H9 (cell line): ENCODE results near the gene TLE4. TPM values are rescaled to one million over a fixed set of nuclear protein-coding genes. Genes with fewer than 3 reads are reported as not detected.

Source experiments
- DNase-seq: peaks from one replicate; pipeline ENCODE4 v3.0.0-alpha.2; 2017
- H2AFZ ChIP-seq: one replicate; pipeline ENCODE4 v1.6.1; 2013; ENCODE audit warnings: mild to moderate bottlenecking, low read length, control low read depth, moderate library complexity
- H2AK5ac ChIP-seq: 2 replicates; pipeline ENCODE4 v1.6.1; 2013; ENCODE audit warnings: low read length, control low read depth, mixed read lengths; ENCODE audit not compliant: insufficient read length
- H2BK120ac ChIP-seq: one replicate; pipeline ENCODE4 v1.6.1; 2013; ENCODE audit warnings: low read depth, mild to moderate bottlenecking, low read length, control low read depth, inconsistent platforms; ENCODE audit not compliant: poor library complexity, severe bottlenecking
- H2BK12ac ChIP-seq: 2 replicates; pipeline ENCODE4 v1.6.1; 2013; ENCODE audit warnings: low read length, control low read depth, mixed read lengths, low read depth; ENCODE audit not compliant: insufficient read length
- H2BK15ac ChIP-seq: 2 replicates; pipeline ENCODE4 v1.6.1; 2013; ENCODE audit warnings: low read depth, low read length, control low read depth
- H2BK20ac ChIP-seq: one replicate; pipeline ENCODE4 v1.6.1; 2013; ENCODE audit warnings: low read depth, mild to moderate bottlenecking, low read length, control low read depth, inconsistent platforms; ENCODE audit not compliant: poor library complexity, severe bottlenecking
- H2BK5ac ChIP-seq: 2 replicates; pipeline ENCODE4 v1.6.1; 2013; ENCODE audit warnings: low read length, control low read depth, mixed read lengths; ENCODE audit not compliant: insufficient read length
- H3K14ac ChIP-seq: 2 replicates; pipeline ENCODE4 v1.6.1; 2013; ENCODE audit warnings: low read length, control low read depth; ENCODE audit not compliant: insufficient read depth
- H3K18ac ChIP-seq: 2 replicates; pipeline ENCODE4 v1.6.1; 2013; ENCODE audit warnings: low read depth, mild to moderate bottlenecking, mixed read lengths, low read length, control low read depth; ENCODE audit not compliant: insufficient read length
- H3K23ac ChIP-seq: 2 replicates; pipeline ENCODE4 v1.6.1; 2013; ENCODE audit warnings: low read length, control low read depth, mixed read lengths, low read depth; ENCODE audit not compliant: insufficient read length
- H3K23me2 ChIP-seq: 2 replicates; pipeline ENCODE4 v1.6.1; 2013; ENCODE audit warnings: low read depth, mild to moderate bottlenecking, mixed read lengths, low read length, control low read depth; ENCODE audit not compliant: insufficient read length, poor library complexity, severe bottlenecking
- H3K27ac ChIP-seq: 2 replicates; pipeline ENCODE4 v1.5.1; 2013; ENCODE audit warnings: low read length, control low read depth, mixed read lengths, low read depth; ENCODE audit not compliant: insufficient read length
- H3K27me3 ChIP-seq: 2 replicates; pipeline ENCODE4 v1.6.1; 2013; ENCODE audit warnings: low read length, control low read depth, inconsistent platforms; ENCODE audit not compliant: insufficient read depth
- H3K4ac ChIP-seq: 2 replicates; pipeline ENCODE4 v1.6.1; 2013; ENCODE audit warnings: low read depth, mild to moderate bottlenecking, control low read depth, inconsistent platforms, low read length, moderate library complexity
- H3K4me1 ChIP-seq: 2 replicates; pipeline ENCODE4 v1.6.1; 2013; ENCODE audit warnings: low read length, control low read depth, inconsistent platforms; ENCODE audit not compliant: insufficient read depth
- H3K4me2 ChIP-seq: 2 replicates; pipeline ENCODE4 v1.6.1; 2013; ENCODE audit warnings: low read length, control low read depth, mixed read lengths; ENCODE audit not compliant: insufficient read length, insufficient read depth
- H3K56ac ChIP-seq: 2 replicates; pipeline ENCODE4 v1.6.1; 2013; ENCODE audit warnings: low read depth, mild to moderate bottlenecking, mixed read lengths, low read length, control low read depth; ENCODE audit not compliant: insufficient read length
- H3K79me1 ChIP-seq: 2 replicates; pipeline ENCODE4 v1.6.1; 2013; ENCODE audit warnings: low read depth, mild to moderate bottlenecking, moderate library complexity, low read length, control low read depth, inconsistent platforms; ENCODE audit not compliant: insufficient read depth, poor library complexity, severe bottlenecking
- H3K79me2 ChIP-seq: 2 replicates; pipeline ENCODE4 v1.6.1; 2013; ENCODE audit warnings: low read length, control low read depth, inconsistent platforms; ENCODE audit not compliant: insufficient read depth
- H3K9ac ChIP-seq: 2 replicates; pipeline ENCODE4 v1.6.1; 2013; ENCODE audit warnings: low read length, control low read depth, mixed read lengths; ENCODE audit not compliant: insufficient read length; ENCODE audit errors: extremely low read depth
- H3K9me3 ChIP-seq: one replicate; pipeline ENCODE4 v1.6.1; 2013; ENCODE audit warnings: low read depth, low read length, inconsistent platforms; ENCODE audit not compliant: control insufficient read depth
- H3T11ph ChIP-seq: one replicate; pipeline ENCODE4 v1.6.1; 2013; ENCODE audit warnings: mild to moderate bottlenecking, low read length, control low read depth, inconsistent platforms
- H4K20me1 ChIP-seq: one replicate; pipeline ENCODE4 v1.6.1; 2013; ENCODE audit not compliant: control insufficient read depth, insufficient read length, insufficient read depth
- H4K5ac ChIP-seq: 2 replicates; pipeline ENCODE4 v1.6.1; 2013; ENCODE audit warnings: low read depth, mild to moderate bottlenecking, mixed read lengths, low read length, control low read depth; ENCODE audit not compliant: insufficient read length
- H4K8ac ChIP-seq: replicated peaks from 2 replicates; pipeline ENCODE4 v1.6.1; 2013; ENCODE audit warnings: low read length, control low read depth, mixed read lengths, low read depth; ENCODE audit not compliant: insufficient read length
- H4K91ac ChIP-seq: 2 replicates; pipeline ENCODE4 v1.6.1; 2013; ENCODE audit warnings: low read depth, mild to moderate bottlenecking, moderate library complexity, mixed read lengths, low read length, control low read depth; ENCODE audit not compliant: insufficient read length
- H3K27ac Mint-ChIP-seq, 3 experiments: 2 replicates in 2 of 3; 3 replicates in 1 of 3; pipeline ENCODE4 v1.8.0; 2020 to 2021; ENCODE audit warnings: mixed read lengths in 3 of 3, mild to moderate bottlenecking in 1 of 3, moderate library complexity in 1 of 3
- H3K27me3 Mint-ChIP-seq: 2 replicates; pipeline ENCODE4 v1.8.0; 2021; ENCODE audit warnings: low read depth, mild to moderate bottlenecking, moderate library complexity, mixed read lengths
- H3K36me3 Mint-ChIP-seq, 3 experiments: 2 replicates in 2 of 3; 3 replicates in 1 of 3; pipeline ENCODE4 v1.8.0; 2020 to 2021; ENCODE audit warnings: low read depth in 3 of 3, mixed read lengths in 3 of 3; ENCODE audit not compliant: insufficient read depth in 1 of 3
- H3K4me1 Mint-ChIP-seq, 2 experiments: 2 replicates each; pipeline ENCODE4 v1.8.0; 2020; ENCODE audit warnings: mixed read lengths in 2 of 2
- H3K4me3 Mint-ChIP-seq, 2 experiments: 2 replicates in 1 of 2; 3 replicates in 1 of 2; pipeline ENCODE4 v1.8.0; 2020 to 2021; ENCODE audit warnings: mild to moderate bottlenecking in 2 of 2, mixed read lengths in 2 of 2, moderate library complexity in 1 of 2
- H3K9me3 Mint-ChIP-seq, 2 experiments: 2 replicates in 1 of 2; 3 replicates in 1 of 2; pipeline ENCODE4 v1.8.0; 2020; ENCODE audit warnings: mild to moderate bottlenecking in 2 of 2, mixed read lengths in 2 of 2, moderate library complexity in 1 of 2
- CTCF ChIP-seq: fragments of 200-600 bp; sonication (generic); conservative IDR thresholded peaks from 3 replicates; pipeline ENCODE4 v1.8.0; 2021; ENCODE audit warnings: antibody characterized with exemption, mild to moderate bottlenecking
- WGBS: extraction: QIAGEN DNeasy Blood & Tissue Kit; methylation state at CpG from one replicate; pipeline ENCODE4 v1.1.7; 2013; ENCODE audit warnings: missing lambda C conversion rate, low lambda C conversion rate, mixed read lengths; ENCODE audit not compliant: insufficient read length; ENCODE audit errors: extremely low coverage; 5-methylcytosine and 5-hydroxymethylcytosine counted together
- total RNA-seq: library from RNA; stranded (reverse); gene quantifications from 2 replicates; pipeline ENCODE4 v1.2.1, GENCODE V29; 2021

TLE4 gene
- total RNA-seq, 1 experiment from 2014 or later: 35.1 TPM

- H4K20me1 ChIP-seq: no peaks in the 10 kb centered on the region
- no peak overlapping the region for H3K4ac ChIP-seq
- H3K27me3 ChIP-seq: no peaks in the 10 kb centered on the region
- no peaks in the 10 kb centered on the region for H3K9me3 ChIP-seq
- no peaks in the 10 kb centered on the region for H3K79me1 ChIP-seq
- H3K4me1 ChIP-seq: no peaks in the 10 kb centered on the region
- H3K23ac ChIP-seq: no peak overlapping the region
- H4K5ac ChIP-seq: no peak overlapping the region
- H2BK12ac ChIP-seq: no peak overlapping the region
- H2AK5ac ChIP-seq: no peak overlapping the region
- H3K9ac ChIP-seq: no peak overlapping the region
- H4K8ac ChIP-seq: no peak overlapping the region
- H3K27me3 Mint-ChIP-seq: peaks cover 3% of the 10 kb centered on the region
- no peak overlapping the region for H2BK20ac ChIP-seq
- no peaks in the 10 kb centered on the region for H3K23me2 ChIP-seq
- no peak overlapping the region for H2AFZ ChIP-seq
- H3K14ac ChIP-seq: no peak overlapping the region
- TF ChIP-seq CTCF: no peak
- H3K79me2 ChIP-seq: no peaks in the 10 kb centered on the region
- no peak overlapping the region for H2BK15ac ChIP-seq
- DNase-seq: no peak
- H2BK120ac ChIP-seq: no peak overlapping the region
- no peak overlapping the region for H3K18ac ChIP-seq
- H3K4me2 ChIP-seq: no peak overlapping the region
- peaks cover 0 to 5% of the 10 kb centered on the region in 2 experiments; a peak in 2 of 4 replicates for H3K4me1 Mint-ChIP-seq
- H3K27ac Mint-ChIP-seq: no peak overlapping the region
- no peak overlapping the region for H3T11ph ChIP-seq
- no peak overlapping the region for H3K56ac ChIP-seq
- H3K9me3 Mint-ChIP-seq: peaks cover 3% of the 10 kb centered on the region in 2 experiments; a peak in 2 of 5 replicates
- no peak overlapping the region for H4K91ac ChIP-seq
- no peak overlapping the region for H2BK5ac ChIP-seq
- H3K4me3 Mint-ChIP-seq: no peak overlapping the region
- WGBS: no CpG with 5 or more reads among the region's 6 CpGs
- no peaks in the 10 kb centered on the region; a peak in 1 of 7 replicates for H3K36me3 Mint-ChIP-seq
- no peak overlapping the region for H3K27ac ChIP-seq
Observed at GRCh38 chr9:79763671-79764285, 192.0 kb downstream of the TLE4 start.
